Breast epithelium (tissue), 3 donors: ENCODE data around the gene REC8.

Experiments used
- CTCF ChIP-seq, 3 donors: fragments of 450-650 bp; IDR thresholded peaks; one replicate each; pipeline ENCODE4 v1.5.1; 2016 to 2017; ENCODE audit warnings: antibody characterized with exemption in 3 of 3, mild to moderate bottlenecking in 3 of 3, moderate library complexity in 3 of 3
- POLR2A ChIP-seq: fragments of 450-650 bp; IDR thresholded peaks from one replicate; pipeline ENCODE4 v1.6.1; 2016; ENCODE audit warnings: antibody characterized with exemption, mild to moderate bottlenecking, moderate library complexity
- POLR2AphosphoS5 ChIP-seq, 3 donors: sonication (generic); formaldehyde crosslinking; IDR thresholded peaks; one replicate each; pipeline ENCODE4 v1.6.1; 2017; ENCODE audit warnings: antibody characterized with exemption in 3 of 3

GRCh38 chr14:24144451-24144850 lies 27.4 kb upstream of the REC8 start:
- TF ChIP-seq CTCF (IDR thresholded peaks at IDR 0.05): no peak
- no peak for TF ChIP-seq POLR2A
- TF ChIP-seq POLR2AphosphoS5 (IDR thresholded peaks at IDR 0.05): no peak
